ENCODE data around the gene PPM1F. TPM values are rescaled to one million over a fixed set of nuclear protein-coding genes. Genes with fewer than 3 reads are reported as not detected.
"Not testable (repeated sequence)": the region's sequence is repeated elsewhere in the genome, so short reads cannot be mapped to it uniquely, and the experiment has no call there.

PPM1F gene
- total RNA-seq, 1 donor from 2014 or later: 25.1 TPM

- no peak for DNase-seq (ENCODE audit: low read depth)
- no peak for TF ChIP-seq CTCF (conservative IDR thresholded peaks at IDR 0.05; ENCODE audit: low read depth, low read length)
- no peak overlapping the region for H3K4me3 ChIP-seq (ENCODE audit: low read depth, low read length)
Observed at GRCh38 chr22:21945453-21946261, 7.0 kb downstream of the PPM1F start.

GRCh38 chr22:21944871-21945270, 7.8 kb downstream of the PPM1F start:
- DNase-seq (ENCODE audit: low read depth): no peak
- H3K4me3 ChIP-seq (ENCODE audit: low read depth, low read length): no peak overlapping the region
- TF ChIP-seq CTCF (conservative IDR thresholded peaks at IDR 0.05; ENCODE audit: low read depth, low read length): no peak

- DNase-seq (ENCODE audit: low read depth): no peak
- H3K4me3 ChIP-seq (ENCODE audit: low read depth, low read length): no peak overlapping the region
Observed at GRCh38 chr22:21943571-21944448, 8.8 kb downstream of the PPM1F start.

GRCh38 chr22:21942407-21943343, 10.0 kb downstream of the PPM1F start:
- DNase-seq (ENCODE audit: low read depth): peak; percentile 54
- no peak for TF ChIP-seq CTCF (conservative IDR thresholded peaks at IDR 0.05; ENCODE audit: low read depth, low read length)
- H3K4me3 ChIP-seq (ENCODE audit: low read depth, low read length): no peak overlapping the region

More at GRCh38 chr22:21943571-21944448, 8.8 kb downstream of the PPM1F start:
- TF ChIP-seq CTCF (conservative IDR thresholded peaks at IDR 0.05; ENCODE audit: low read depth, low read length): no peak

GRCh38 chr22:21941921-21942320, 10.7 kb downstream of the PPM1F start:
- TF ChIP-seq CTCF (conservative IDR thresholded peaks at IDR 0.05; ENCODE audit: low read depth, low read length): no peak
- H3K4me3 ChIP-seq (ENCODE audit: low read depth, low read length): no peak overlapping the region
- no peak for DNase-seq (ENCODE audit: low read depth)

GRCh38 chr22:21940521-21940920, 12.1 kb downstream of the PPM1F start:
- no peak for DNase-seq (ENCODE audit: low read depth)
- H3K4me3 ChIP-seq (ENCODE audit: low read depth, low read length): no peak overlapping the region
- no peak for TF ChIP-seq CTCF (conservative IDR thresholded peaks at IDR 0.05; ENCODE audit: low read depth, low read length)

- DNase-seq (ENCODE audit: low read depth); H3K4me3 ChIP-seq (ENCODE audit: low read depth, low read length): not testable (repeated sequence)
Observed at GRCh38 chr22:21939935-21940334, 12.7 kb downstream of the PPM1F start.
